GM23338 (cell line): ENCODE results near the gene NPAS2. TPM values are rescaled to one million over a fixed set of nuclear protein-coding genes. Genes with fewer than 3 reads are reported as not detected.

Source experiments
- ATAC-seq: fragments of 200-7000 bp; cut with Tn5 transposase; 3 replicates; pipeline ENCODE4 v1.9.1; 2020
- DNase-seq: peaks from one replicate; pipeline ENCODE4 v3.0.0-alpha.2; 2015; ENCODE audit warnings: low spot score
- H2AFZ ChIP-seq: fragments of 200-600 bp; sonication (generic); 2 replicates; pipeline ENCODE4 v1.8.0; 2016; ENCODE audit warnings: antibody characterized with exemption, mild to moderate bottlenecking, moderate library complexity
- H3F3A ChIP-seq: fragments of 200-600 bp; sonication (generic); replicated peaks from 2 replicates; pipeline ENCODE4 v1.8.0; 2017; ENCODE audit warnings: antibody characterized with exemption, mixed run types, low read depth
- H3K27ac ChIP-seq: fragments of 200-600 bp; sonication (generic); 2 replicates; pipeline ENCODE4 v1.6.1; 2016; ENCODE audit warnings: low read depth
- H3K27me3 ChIP-seq: fragments of 200-600 bp; sonication (generic); 2 replicates; pipeline ENCODE4 v1.8.0; 2016; ENCODE audit warnings: mild to moderate bottlenecking, mixed run types, moderate library complexity; ENCODE audit not compliant: insufficient read depth
- H3K36me3 ChIP-seq: fragments of 200-600 bp; sonication (generic); 2 replicates; pipeline ENCODE4 v1.8.0; 2016; ENCODE audit warnings: mild to moderate bottlenecking; ENCODE audit not compliant: insufficient read depth
- H3K4me1 ChIP-seq: fragments of 200-600 bp; sonication (generic); 2 replicates; pipeline ENCODE4 v1.8.0; 2016; ENCODE audit warnings: mild to moderate bottlenecking, moderate library complexity; ENCODE audit not compliant: insufficient read depth
- H3K4me2 ChIP-seq: fragments of 200-600 bp; sonication (generic); 2 replicates; pipeline ENCODE4 v1.7.1; 2017; ENCODE audit warnings: mixed run types
- H3K4me3 ChIP-seq: fragments of 200-600 bp; sonication (generic); 2 replicates; pipeline ENCODE4 v1.6.1; 2016; ENCODE audit warnings: mixed run types
- H3K79me2 ChIP-seq: fragments of 200-600 bp; sonication (generic); replicated peaks from 2 replicates; pipeline ENCODE4 v1.8.0; 2017; ENCODE audit warnings: mild to moderate bottlenecking; ENCODE audit not compliant: insufficient read depth
- H3K9me2 ChIP-seq: fragments of 200-600 bp; sonication (generic); 2 replicates; pipeline ENCODE4 v1.8.0; 2017; ENCODE audit not compliant: insufficient read depth
- H4K20me1 ChIP-seq: fragments of 200-600 bp; sonication (generic); replicated peaks from 2 replicates; pipeline ENCODE4 v1.8.0; 2017; ENCODE audit warnings: mild to moderate bottlenecking; ENCODE audit not compliant: insufficient read depth
- H3K27ac Mint-ChIP-seq: 2 replicates; pipeline ENCODE4 v1.8.0; 2020; ENCODE audit warnings: inconsistent platforms, mild to moderate bottlenecking, moderate library complexity, mixed read lengths
- H3K27me3 Mint-ChIP-seq: 3 replicates; pipeline ENCODE4 v1.8.0; 2022; ENCODE audit warnings: low read depth, mild to moderate bottlenecking, moderate library complexity, mixed read lengths, inconsistent platforms; ENCODE audit not compliant: insufficient read depth, poor library complexity
- H3K36me3 Mint-ChIP-seq: 3 replicates; pipeline ENCODE4 v1.8.0; 2021; ENCODE audit warnings: low read depth, mild to moderate bottlenecking, inconsistent platforms, moderate library complexity, mixed read lengths
- H3K4me1 Mint-ChIP-seq: 3 replicates; pipeline ENCODE4 v1.8.0; 2020; ENCODE audit warnings: mild to moderate bottlenecking, inconsistent platforms, mixed read lengths
- H3K4me3 Mint-ChIP-seq: 3 replicates; pipeline ENCODE4 v1.8.0; 2021; ENCODE audit warnings: moderate library complexity, mild to moderate bottlenecking, inconsistent platforms, mixed read lengths
- H3K9me3 Mint-ChIP-seq: 3 replicates; pipeline ENCODE4 v1.8.0; 2020; ENCODE audit warnings: moderate library complexity, mild to moderate bottlenecking, inconsistent platforms, mixed read lengths
- CREB1 ChIP-seq: fragments of 250-450 bp; sonication (Bioruptor Pico); IDR thresholded peaks from 2 replicates; pipeline ENCODE4 v1.5.0; 2020; ENCODE audit warnings: low read depth, mild to moderate bottlenecking, moderate library complexity
- CTCF ChIP-seq, 2 experiments: fragments of 200-600 bp in 1 of 2; sonication (generic) in 1 of 2; conservative IDR thresholded peaks; 2 replicates each; pipeline versions ENCODE4 v1.5.1 to v1.6.1; 2016 to 2017; ENCODE audit warnings: antibody characterized with exemption in 2 of 2, low read depth in 2 of 2, mild to moderate bottlenecking in 2 of 2, moderate library complexity in 1 of 2
- ETS1 ChIP-seq: IDR thresholded peaks from 2 replicates; pipeline ENCODE4 v1.6.1; 2016; ENCODE audit warnings: antibody characterized with exemption
- EZH2 ChIP-seq: fragments of 200-600 bp; sonication (generic); IDR thresholded peaks from one replicate; pipeline ENCODE4 v1.8.0; 2017; ENCODE audit warnings: antibody characterized with exemption, mild to moderate bottlenecking, low read depth; ENCODE audit not compliant: unreplicated experiment
- EZH2phosphoT487 ChIP-seq: fragments of 200-600 bp; sonication (generic); IDR thresholded peaks from one replicate; pipeline ENCODE4 v1.8.1; 2018; ENCODE audit warnings: antibody characterized with exemption; ENCODE audit not compliant: unreplicated experiment
- JUNB ChIP-seq: IDR thresholded peaks from one replicate; pipeline ENCODE4 v1.6.1; 2016; ENCODE audit warnings: antibody characterized with exemption; ENCODE audit not compliant: unreplicated experiment
- NANOG ChIP-seq: IDR thresholded peaks from 2 replicates; pipeline ENCODE4 v1.6.1; 2016; ENCODE audit warnings: antibody characterized with exemption, borderline replicate concordance
- POLR2AphosphoS5 ChIP-seq: IDR thresholded peaks from 2 replicates; pipeline ENCODE4 v1.6.1; 2016; ENCODE audit warnings: antibody characterized with exemption, low read depth
- REST ChIP-seq: IDR thresholded peaks from one replicate; pipeline ENCODE4 v1.6.1; 2018; ENCODE audit warnings: antibody characterized with exemption; ENCODE audit not compliant: unreplicated experiment
- STAT1 ChIP-seq: IDR thresholded peaks from one replicate; pipeline ENCODE4 v1.6.1; 2016; ENCODE audit warnings: antibody characterized with exemption; ENCODE audit not compliant: unreplicated experiment
- ZNF114 ChIP-seq: fragments of 250-450 bp; sonication (Bioruptor Pico); IDR thresholded peaks from 2 replicates; pipeline ENCODE4 v1.5.0; 2020; ENCODE audit warnings: mild to moderate bottlenecking, moderate library complexity
- ZNF331 ChIP-seq: fragments of 250-450 bp; sonication (Bioruptor Pico); IDR thresholded peaks from 2 replicates; pipeline ENCODE4 v1.5.0; 2020; ENCODE audit warnings: low read depth, mild to moderate bottlenecking, moderate library complexity
- ZNF462 ChIP-seq: fragments of 250-450 bp; sonication (Bioruptor Pico); IDR thresholded peaks from 2 replicates; pipeline ENCODE4 v1.5.0; 2020; ENCODE audit warnings: mild to moderate bottlenecking, moderate library complexity
- polyA plus RNA-seq: library from polyadenylated mRNA; unstranded; fragments of >200 nt; fragmentation: Nextera tagmentation; extraction: Ambion mirVana; gene quantifications from 2 replicates; pipeline ENCODE4 v1.2.1, GENCODE V29; 2016
- total RNA-seq: library from RNA; depleted of rRNA; stranded (reverse); fragments of >200 nt; shearing (Covaris generic); gene quantifications from 2 replicates; pipeline ENCODE4 v1.2.3, GENCODE V29; 2014

Gene NPAS2
- total and polyA plus RNA-seq, 2 experiments from 2014 or later, result 0.56 to 1.1 TPM

- Mint-ChIP-seq H3K27me3 (peaks cover 4% of the 10 kb centered on the region), H3K9me3 (no peaks in the 10 kb centered on the region), H3K27ac (no peak overlapping the region), H3K36me3 (no peaks in the 10 kb centered on the region), H3K4me3 (no peak overlapping the region), H3K4me1 (peaks cover 28% of the 10 kb centered on the region)
- Histone ChIP-seq H3K4me1 (peaks cover 19% of the 10 kb centered on the region), H2AFZ (no peak overlapping the region; the same call in 1 of the 2 replicates), H3K4me2 (no peak overlapping the region), H4K20me1 (no peaks in the 10 kb centered on the region), H3K27me3 (no peaks in the 10 kb centered on the region), H3K79me2 (no peaks in the 10 kb centered on the region), H3K4me3 (no peak overlapping the region), H3F3A (no peaks in the 10 kb centered on the region), H3K27ac (no peak overlapping the region), H3K36me3 (no peaks in the 10 kb centered on the region), H3K9me2 (0 out of 2 replicates have a peak, but pooled peaks cover 7% of the 10 kb centered on the region)
- no peak for ATAC-seq
- TF ChIP-seq ZNF114 (CRISPR knock-in tag) (no peak), EZH2phosphoT487 (no peak), REST (no peak), ZNF462 (CRISPR knock-in tag) (no peak), ETS1 (no peak), EZH2 (no peak), CREB1 (no peak), POLR2AphosphoS5 (no peak), JUNB (no peak), NANOG (no peak), ZNF331 (CRISPR knock-in tag) (no peak), STAT1 (no peak), CTCF (conservative IDR thresholded peaks at IDR 0.05; ENCODE audit: low read depth in 2 of 2) (no peak)
- no peak for DNase-seq
These were observed 60.8 kb downstream of the NPAS2 start for GRCh38 chr2:100880730-100881129.
